HepG2 (cell line): ENCODE data around the gene URM1. TPM values are rescaled to one million over a fixed set of nuclear protein-coding genes. Genes with fewer than 3 reads are reported as not detected.

Experiments
- CREB1 ChIP-seq, 2 experiments: fragments of 450-650 bp in 1 of 2; IDR thresholded peaks; 2 replicates each; pipeline ENCODE4 v1.6.1; 2016 to 2017; ENCODE audit warnings: control low read depth in 1 of 2, mild to moderate bottlenecking in 1 of 2, missing compliant biosample characterization in 1 of 2, missing genetic modification characterization in 1 of 2
- KDM5B ChIP-seq: sonication (generic); formaldehyde crosslinking; IDR thresholded peaks from 2 replicates; pipeline ENCODE4 v1.4.0; 2020; ENCODE audit warnings: missing genetic modification reagents, mild to moderate bottlenecking, borderline replicate concordance
- PAF1 ChIP-seq: IDR thresholded peaks from 2 replicates; pipeline ENCODE4 v1.6.1; 2016; ENCODE audit warnings: missing genetic modification reagents, missing compliant biosample characterization
- ZBTB38 ChIP-seq: sonication (generic); formaldehyde crosslinking; IDR thresholded peaks from 2 replicates; pipeline ENCODE4 v1.5.1; 2020; ENCODE audit warnings: mild to moderate bottlenecking, missing genetic modification reagents
- ZBTB8A ChIP-seq: sonication (generic); formaldehyde crosslinking; IDR thresholded peaks from 2 replicates; pipeline ENCODE4 v1.4.0; 2020; ENCODE audit warnings: mild to moderate bottlenecking, low read depth, missing genetic modification reagents, borderline replicate concordance
- ZNF225 ChIP-seq: sonication (generic); formaldehyde crosslinking; IDR thresholded peaks from 2 replicates; pipeline ENCODE4 v1.4.0; 2020; ENCODE audit warnings: mild to moderate bottlenecking, missing genetic modification reagents
- ZNF431 ChIP-seq: sonication (generic); formaldehyde crosslinking; IDR thresholded peaks from 2 replicates; pipeline ENCODE4 v1.9.0; 2022; ENCODE audit warnings: missing genetic modification reagents, low read depth, mild to moderate bottlenecking, borderline replicate concordance
- ZNF572 ChIP-seq: sonication (generic); formaldehyde crosslinking; IDR thresholded peaks from 2 replicates; pipeline ENCODE4 v1.5.1; 2020; ENCODE audit warnings: mild to moderate bottlenecking, missing genetic modification reagents
- ZZZ3 ChIP-seq: sonication (generic); formaldehyde crosslinking; IDR thresholded peaks from 2 replicates; pipeline ENCODE4 v1.4.0; 2020; ENCODE audit warnings: missing genetic modification reagents, mild to moderate bottlenecking, borderline replicate concordance
- polyA plus RNA-seq, 8 experiments: library from polyadenylated mRNA; depleted of rRNA in 3 of 8; stranded (reverse) in 7 of 8; unstranded in 1 of 8; fragments of >200 nt; fragmentation: Illumina TruSeq in 4 of 8; extraction: Trizol in 4 of 8; gene quantifications; 2 replicates each; pipeline versions ENCODE4 v1.2.1 to v1.2.3, GENCODE V29; 2011 to 2016; ENCODE audit warnings: low read depth in 4 of 8, missing spikeins in 1 of 8, mixed read lengths in 1 of 8; ENCODE audit not compliant: insufficient read depth in 1 of 8
- total RNA-seq, 5 experiments: library from RNA; depleted of rRNA; stranded (reverse); fragments of >200 nt; fragmentation: Illumina TruSeq; extraction: Trizol; gene quantifications; 2 replicates each; pipeline ENCODE4 v1.2.3, GENCODE V29; 2016; ENCODE audit warnings: low read depth in 1 of 5
- TF ChIP-seq, protein P1 (sequence below): sonication (generic); formaldehyde crosslinking; IDR thresholded peaks from 2 replicates; pipeline ENCODE4 v1.4.0; 2020; ENCODE audit warnings: mild to moderate bottlenecking, missing genetic modification reagents
- TF ChIP-seq, protein P2 (sequence below): sonication (generic); formaldehyde crosslinking; IDR thresholded peaks from 2 replicates; pipeline ENCODE4 v1.4.0; 2020; ENCODE audit warnings: missing genetic modification reagents, mild to moderate bottlenecking, borderline replicate concordance
- TF ChIP-seq, protein P3 (sequence below): sonication (generic); formaldehyde crosslinking; IDR thresholded peaks from 2 replicates; pipeline ENCODE4 v1.4.0; 2020; ENCODE audit warnings: mild to moderate bottlenecking, missing genetic modification reagents, borderline replicate concordance
- TF ChIP-seq, protein P4 (sequence below): sonication (generic); formaldehyde crosslinking; IDR thresholded peaks from 2 replicates; pipeline ENCODE4 v1.9.0; 2021; ENCODE audit warnings: mild to moderate bottlenecking, missing genetic modification reagents

URM1 gene
- total and polyA plus RNA-seq, 2 of the 13 experiments (the other 11 are each of a cell fraction or from before 2014, with no cell fraction given): 37.1 to 41.3 TPM

DNA sequence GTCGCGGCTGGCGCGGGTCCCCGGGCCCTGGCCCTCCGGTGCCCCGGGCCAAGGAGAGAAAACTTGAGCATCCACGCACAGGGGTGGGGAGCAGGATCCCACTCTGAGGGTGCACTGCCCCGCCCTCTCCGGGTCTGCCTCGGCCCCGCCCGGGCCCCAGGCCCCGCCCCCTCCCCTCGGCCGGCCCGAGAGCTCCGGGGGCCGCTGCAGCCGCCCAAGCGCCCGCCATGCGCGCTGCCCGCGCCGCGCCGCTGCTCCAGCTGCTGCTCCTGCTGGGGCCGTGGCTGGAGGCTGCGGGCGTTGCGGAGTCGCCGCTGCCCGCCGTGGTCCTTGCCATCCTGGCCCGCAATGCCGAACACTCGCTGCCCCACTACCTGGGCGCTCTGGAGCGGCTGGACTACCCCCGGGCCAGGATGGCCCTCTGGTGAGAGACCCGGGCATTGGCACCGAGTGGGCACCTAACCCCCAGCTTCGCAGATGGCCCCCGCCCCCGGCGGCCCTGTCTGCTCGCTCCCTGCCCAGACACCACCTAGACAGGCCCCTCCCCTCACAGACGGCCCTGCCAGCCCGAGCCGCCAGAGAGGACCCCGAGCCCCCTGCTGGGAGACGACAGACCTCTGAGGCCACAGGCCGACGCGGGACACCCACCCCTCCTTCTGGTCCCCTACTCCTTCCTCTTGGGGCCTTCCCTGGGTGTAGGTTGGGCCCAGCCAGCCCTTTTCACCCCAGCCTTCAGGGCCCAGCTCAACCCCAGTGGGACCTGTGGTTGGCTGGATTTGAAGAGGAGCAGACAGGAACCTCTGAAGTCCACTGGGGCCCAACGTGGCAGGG, 49.7 kb downstream of the URM1 start, which contains the start of gene CERCAM (continued):
- TF ChIP-seq, protein P1, sequence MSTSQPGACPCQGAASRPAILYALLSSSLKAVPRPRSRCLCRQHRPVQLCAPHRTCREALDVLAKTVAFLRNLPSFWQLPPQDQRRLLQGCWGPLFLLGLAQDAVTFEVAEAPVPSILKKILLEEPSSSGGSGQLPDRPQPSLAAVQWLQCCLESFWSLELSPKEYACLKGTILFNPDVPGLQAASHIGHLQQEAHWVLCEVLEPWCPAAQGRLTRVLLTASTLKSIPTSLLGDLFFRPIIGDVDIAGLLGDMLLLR (CRISPR knock-in tag): no peak
- TF ChIP-seq PAF1 (no peak), ZNF225 (CRISPR knock-in tag) (no peak), ZNF572 (0 out of 2 replicates have a peak, but pooled peaks have one; percentile 83), ZZZ3 (CRISPR knock-in tag) (no peak), ZBTB38 (CRISPR knock-in tag) (no peak), KDM5B (CRISPR knock-in tag) (no peak), ZNF431 (no peak), CREB1 (IDR thresholded peaks at IDR 0.05) (no peak), CREB1 (CRISPR knock-in tag; IDR thresholded peaks at IDR 0.05) (no peak), ZBTB8A (CRISPR knock-in tag) (no peak)
- TF ChIP-seq, protein P2, sequence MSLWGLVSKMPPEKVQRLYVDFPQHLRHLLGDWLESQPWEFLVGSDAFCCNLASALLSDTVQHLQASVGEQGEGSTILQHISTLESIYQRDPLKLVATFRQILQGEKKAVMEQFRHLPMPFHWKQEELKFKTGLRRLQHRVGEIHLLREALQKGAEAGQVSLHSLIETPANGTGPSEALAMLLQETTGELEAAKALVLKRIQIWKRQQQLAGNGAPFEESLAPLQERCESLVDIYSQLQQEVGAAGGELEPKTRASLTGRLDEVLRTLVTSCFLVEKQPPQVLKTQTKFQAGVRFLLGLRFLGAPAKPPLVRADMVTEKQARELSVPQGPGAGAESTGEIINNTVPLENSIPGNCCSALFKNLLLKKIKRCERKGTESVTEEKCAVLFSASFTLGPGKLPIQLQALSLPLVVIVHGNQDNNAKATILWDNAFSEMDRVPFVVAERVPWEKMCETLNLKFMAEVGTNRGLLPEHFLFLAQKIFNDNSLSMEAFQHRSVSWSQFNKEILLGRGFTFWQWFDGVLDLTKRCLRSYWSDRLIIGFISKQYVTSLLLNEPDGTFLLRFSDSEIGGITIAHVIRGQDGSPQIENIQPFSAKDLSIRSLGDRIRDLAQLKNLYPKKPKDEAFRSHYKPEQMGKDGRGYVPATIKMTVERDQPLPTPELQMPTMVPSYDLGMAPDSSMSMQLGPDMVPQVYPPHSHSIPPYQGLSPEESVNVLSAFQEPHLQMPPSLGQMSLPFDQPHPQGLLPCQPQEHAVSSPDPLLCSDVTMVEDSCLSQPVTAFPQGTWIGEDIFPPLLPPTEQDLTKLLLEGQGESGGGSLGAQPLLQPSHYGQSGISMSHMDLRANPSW (CRISPR knock-in tag): no peak
- TF ChIP-seq, protein P3, sequence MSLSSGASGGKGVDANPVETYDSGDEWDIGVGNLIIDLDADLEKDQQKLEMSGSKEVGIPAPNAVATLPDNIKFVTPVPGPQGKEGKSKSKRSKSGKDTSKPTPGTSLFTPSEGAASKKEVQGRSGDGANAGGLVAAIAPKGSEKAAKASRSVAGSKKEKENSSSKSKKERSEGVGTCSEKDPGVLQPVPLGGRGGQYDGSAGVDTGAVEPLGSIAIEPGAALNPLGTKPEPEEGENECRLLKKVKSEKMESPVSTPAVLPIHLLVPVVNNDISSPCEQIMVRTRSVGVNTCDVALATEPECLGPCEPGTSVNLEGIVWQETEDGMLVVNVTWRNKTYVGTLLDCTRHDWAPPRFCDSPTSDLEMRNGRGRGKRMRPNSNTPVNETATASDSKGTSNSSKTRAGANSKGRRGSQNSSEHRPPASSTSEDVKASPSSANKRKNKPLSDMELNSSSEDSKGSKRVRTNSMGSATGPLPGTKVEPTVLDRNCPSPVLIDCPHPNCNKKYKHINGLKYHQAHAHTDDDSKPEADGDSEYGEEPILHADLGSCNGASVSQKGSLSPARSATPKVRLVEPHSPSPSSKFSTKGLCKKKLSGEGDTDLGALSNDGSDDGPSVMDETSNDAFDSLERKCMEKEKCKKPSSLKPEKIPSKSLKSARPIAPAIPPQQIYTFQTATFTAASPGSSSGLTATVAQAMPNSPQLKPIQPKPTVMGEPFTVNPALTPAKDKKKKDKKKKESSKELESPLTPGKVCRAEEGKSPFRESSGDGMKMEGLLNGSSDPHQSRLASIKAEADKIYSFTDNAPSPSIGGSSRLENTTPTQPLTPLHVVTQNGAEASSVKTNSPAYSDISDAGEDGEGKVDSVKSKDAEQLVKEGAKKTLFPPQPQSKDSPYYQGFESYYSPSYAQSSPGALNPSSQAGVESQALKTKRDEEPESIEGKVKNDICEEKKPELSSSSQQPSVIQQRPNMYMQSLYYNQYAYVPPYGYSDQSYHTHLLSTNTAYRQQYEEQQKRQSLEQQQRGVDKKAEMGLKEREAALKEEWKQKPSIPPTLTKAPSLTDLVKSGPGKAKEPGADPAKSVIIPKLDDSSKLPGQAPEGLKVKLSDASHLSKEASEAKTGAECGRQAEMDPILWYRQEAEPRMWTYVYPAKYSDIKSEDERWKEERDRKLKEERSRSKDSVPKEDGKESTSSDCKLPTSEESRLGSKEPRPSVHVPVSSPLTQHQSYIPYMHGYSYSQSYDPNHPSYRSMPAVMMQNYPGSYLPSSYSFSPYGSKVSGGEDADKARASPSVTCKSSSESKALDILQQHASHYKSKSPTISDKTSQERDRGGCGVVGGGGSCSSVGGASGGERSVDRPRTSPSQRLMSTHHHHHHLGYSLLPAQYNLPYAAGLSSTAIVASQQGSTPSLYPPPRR: no peak
- TF ChIP-seq, protein P4, sequence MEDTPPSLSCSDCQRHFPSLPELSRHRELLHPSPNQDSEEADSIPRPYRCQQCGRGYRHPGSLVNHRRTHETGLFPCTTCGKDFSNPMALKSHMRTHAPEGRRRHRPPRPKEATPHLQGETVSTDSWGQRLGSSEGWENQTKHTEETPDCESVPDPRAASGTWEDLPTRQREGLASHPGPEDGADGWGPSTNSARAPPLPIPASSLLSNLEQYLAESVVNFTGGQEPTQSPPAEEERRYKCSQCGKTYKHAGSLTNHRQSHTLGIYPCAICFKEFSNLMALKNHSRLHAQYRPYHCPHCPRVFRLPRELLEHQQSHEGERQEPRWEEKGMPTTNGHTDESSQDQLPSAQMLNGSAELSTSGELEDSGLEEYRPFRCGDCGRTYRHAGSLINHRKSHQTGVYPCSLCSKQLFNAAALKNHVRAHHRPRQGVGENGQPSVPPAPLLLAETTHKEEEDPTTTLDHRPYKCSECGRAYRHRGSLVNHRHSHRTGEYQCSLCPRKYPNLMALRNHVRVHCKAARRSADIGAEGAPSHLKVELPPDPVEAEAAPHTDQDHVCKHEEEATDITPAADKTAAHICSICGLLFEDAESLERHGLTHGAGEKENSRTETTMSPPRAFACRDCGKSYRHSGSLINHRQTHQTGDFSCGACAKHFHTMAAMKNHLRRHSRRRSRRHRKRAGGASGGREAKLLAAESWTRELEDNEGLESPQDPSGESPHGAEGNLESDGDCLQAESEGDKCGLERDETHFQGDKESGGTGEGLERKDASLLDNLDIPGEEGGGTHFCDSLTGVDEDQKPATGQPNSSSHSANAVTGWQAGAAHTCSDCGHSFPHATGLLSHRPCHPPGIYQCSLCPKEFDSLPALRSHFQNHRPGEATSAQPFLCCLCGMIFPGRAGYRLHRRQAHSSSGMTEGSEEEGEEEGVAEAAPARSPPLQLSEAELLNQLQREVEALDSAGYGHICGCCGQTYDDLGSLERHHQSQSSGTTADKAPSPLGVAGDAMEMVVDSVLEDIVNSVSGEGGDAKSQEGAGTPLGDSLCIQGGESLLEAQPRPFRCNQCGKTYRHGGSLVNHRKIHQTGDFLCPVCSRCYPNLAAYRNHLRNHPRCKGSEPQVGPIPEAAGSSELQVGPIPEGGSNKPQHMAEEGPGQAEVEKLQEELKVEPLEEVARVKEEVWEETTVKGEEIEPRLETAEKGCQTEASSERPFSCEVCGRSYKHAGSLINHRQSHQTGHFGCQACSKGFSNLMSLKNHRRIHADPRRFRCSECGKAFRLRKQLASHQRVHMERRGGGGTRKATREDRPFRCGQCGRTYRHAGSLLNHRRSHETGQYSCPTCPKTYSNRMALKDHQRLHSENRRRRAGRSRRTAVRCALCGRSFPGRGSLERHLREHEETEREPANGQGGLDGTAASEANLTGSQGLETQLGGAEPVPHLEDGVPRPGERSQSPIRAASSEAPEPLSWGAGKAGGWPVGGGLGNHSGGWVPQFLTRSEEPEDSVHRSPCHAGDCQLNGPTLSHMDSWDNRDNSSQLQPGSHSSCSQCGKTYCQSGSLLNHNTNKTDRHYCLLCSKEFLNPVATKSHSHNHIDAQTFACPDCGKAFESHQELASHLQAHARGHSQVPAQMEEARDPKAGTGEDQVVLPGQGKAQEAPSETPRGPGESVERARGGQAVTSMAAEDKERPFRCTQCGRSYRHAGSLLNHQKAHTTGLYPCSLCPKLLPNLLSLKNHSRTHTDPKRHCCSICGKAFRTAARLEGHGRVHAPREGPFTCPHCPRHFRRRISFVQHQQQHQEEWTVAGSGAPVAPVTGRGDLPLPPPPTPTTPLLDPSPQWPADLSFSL: no peak
